ENCODE results near the gene POU6F2. TPM values are rescaled to one million over a fixed set of nuclear protein-coding genes. Genes with fewer than 3 reads are reported as not detected.

The POU6F2 gene
- total RNA-seq, 6 donors from 2014 or later: under 0.01 to 1.4 (median 0.24) TPM; not detected in 2

GRCh38 chr7:39198556-39198955 is 220.8 kb downstream of the POU6F2 start:
- Histone ChIP-seq H3K9me3 (no peaks in the 10 kb centered on the region), H3K4me1 (no peaks in the 10 kb centered on the region), H3K4me3 (no peak overlapping the region), H3K36me3 (no peaks in the 10 kb centered on the region), H3K27ac (no peak overlapping the region), H3K27me3 (no peaks in the 10 kb centered on the region)
- no peak for ATAC-seq (ENCODE audit: low FRiP score in 2 of 2)
- 77 to 87% methylated on average over 2 of the region's 2 CpGs for WGBS, 2 donors
- TF ChIP-seq POLR2A (IDR thresholded peaks at IDR 0.05) (no peak), EP300 (IDR thresholded peaks at IDR 0.05) (no peak), POLR2AphosphoS5 (IDR thresholded peaks at IDR 0.05) (no peak)
- TF ChIP-seq, protein P1, sequence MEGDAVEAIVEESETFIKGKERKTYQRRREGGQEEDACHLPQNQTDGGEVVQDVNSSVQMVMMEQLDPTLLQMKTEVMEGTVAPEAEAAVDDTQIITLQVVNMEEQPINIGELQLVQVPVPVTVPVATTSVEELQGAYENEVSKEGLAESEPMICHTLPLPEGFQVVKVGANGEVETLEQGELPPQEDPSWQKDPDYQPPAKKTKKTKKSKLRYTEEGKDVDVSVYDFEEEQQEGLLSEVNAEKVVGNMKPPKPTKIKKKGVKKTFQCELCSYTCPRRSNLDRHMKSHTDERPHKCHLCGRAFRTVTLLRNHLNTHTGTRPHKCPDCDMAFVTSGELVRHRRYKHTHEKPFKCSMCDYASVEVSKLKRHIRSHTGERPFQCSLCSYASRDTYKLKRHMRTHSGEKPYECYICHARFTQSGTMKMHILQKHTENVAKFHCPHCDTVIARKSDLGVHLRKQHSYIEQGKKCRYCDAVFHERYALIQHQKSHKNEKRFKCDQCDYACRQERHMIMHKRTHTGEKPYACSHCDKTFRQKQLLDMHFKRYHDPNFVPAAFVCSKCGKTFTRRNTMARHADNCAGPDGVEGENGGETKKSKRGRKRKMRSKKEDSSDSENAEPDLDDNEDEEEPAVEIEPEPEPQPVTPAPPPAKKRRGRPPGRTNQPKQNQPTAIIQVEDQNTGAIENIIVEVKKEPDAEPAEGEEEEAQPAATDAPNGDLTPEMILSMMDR (IDR thresholded peaks at IDR 0.05): no peak
- DNase-seq: no peak

GRCh38 chr7:39199006-39199405 is 221.3 kb downstream of the POU6F2 start:
- ATAC-seq (ENCODE audit: low FRiP score in 2 of 2): no peak

DNA sequence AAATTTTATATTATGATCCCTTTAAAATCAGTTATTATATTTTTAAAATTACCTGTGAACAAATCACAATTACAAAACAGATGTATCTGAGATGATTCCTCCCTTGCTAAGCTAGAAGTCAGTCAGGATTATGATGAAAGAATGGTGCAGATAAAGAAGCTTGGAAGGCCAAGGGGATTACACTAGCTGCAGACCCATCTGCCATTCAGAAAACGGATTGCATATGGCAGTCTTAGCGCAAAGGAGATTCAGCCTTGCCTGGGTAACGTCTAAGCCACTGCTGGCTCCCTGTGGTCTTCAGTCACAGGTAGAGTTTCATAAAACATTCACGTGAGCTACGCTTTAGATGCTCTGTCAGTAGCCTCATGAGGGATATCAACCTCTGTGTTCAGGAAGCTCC is 222.2 kb downstream of the POU6F2 start:
- Histone ChIP-seq H3K4me3 (no peak overlapping the region), H3K27me3 (no peaks in the 10 kb centered on the region), H3K27ac (no peak overlapping the region), H3K9me3 (no peaks in the 10 kb centered on the region), H3K36me3 (no peaks in the 10 kb centered on the region), H3K4me1 (no peaks in the 10 kb centered on the region)
- no peak for TF ChIP-seq POLR2AphosphoS5 (IDR thresholded peaks at IDR 0.05)
- TF ChIP-seq EP300 (IDR thresholded peaks at IDR 0.05): no peak
- no peak for TF ChIP-seq POLR2A (IDR thresholded peaks at IDR 0.05)
- TF ChIP-seq, protein P1 (IDR thresholded peaks at IDR 0.05): no peak
- ATAC-seq (ENCODE audit: low FRiP score in 2 of 2): no peak
- 81 to 89% methylated on average over 5 of the region's 5 CpGs for whole genome bisulfite sequencing, 2 donors
- DNase-seq: no peak

More at GRCh38 chr7:39199006-39199405, 221.3 kb downstream of the POU6F2 start:
- Histone ChIP-seq H3K27me3 (no peaks in the 10 kb centered on the region), H3K4me3 (no peak overlapping the region), H3K27ac (no peak overlapping the region), H3K9me3 (no peaks in the 10 kb centered on the region), H3K4me1 (no peaks in the 10 kb centered on the region), H3K36me3 (no peaks in the 10 kb centered on the region)
- 79 to 85% methylated on average over 4 of the region's 4 CpGs for WGBS, 2 donors
- DNase-seq: no peak
- TF ChIP-seq, protein P1 (IDR thresholded peaks at IDR 0.05): no peak
- TF ChIP-seq POLR2A (IDR thresholded peaks at IDR 0.05): no peak
- no peak for TF ChIP-seq POLR2AphosphoS5 (IDR thresholded peaks at IDR 0.05)
- TF ChIP-seq EP300 (IDR thresholded peaks at IDR 0.05): no peak

GRCh38 chr7:39202041-39202440 is 224.3 kb downstream of the POU6F2 start:
- no peaks in the 10 kb centered on the region for H3K27me3 ChIP-seq
- ATAC-seq (ENCODE audit: low FRiP score in 2 of 2): no peak
- H3K9me3 ChIP-seq: no peaks in the 10 kb centered on the region
- H3K4me1 ChIP-seq: no peaks in the 10 kb centered on the region
- 60 to 62% methylated on average over 1 of the region's 1 CpG for WGBS, 2 donors
- DNase-seq: no peak
- no peak overlapping the region for H3K27ac ChIP-seq
- no peak overlapping the region for H3K4me3 ChIP-seq
- TF ChIP-seq POLR2AphosphoS5 (IDR thresholded peaks at IDR 0.05) (no peak), POLR2A (IDR thresholded peaks at IDR 0.05) (no peak), EP300 (IDR thresholded peaks at IDR 0.05) (no peak)
- TF ChIP-seq, protein P1 (IDR thresholded peaks at IDR 0.05): no peak
- no peaks in the 10 kb centered on the region for H3K36me3 ChIP-seq

- Histone ChIP-seq H3K27ac (no peak overlapping the region), H3K4me3 (no peak overlapping the region), H3K9me3 (no peaks in the 10 kb centered on the region), H3K27me3 (no peaks in the 10 kb centered on the region), H3K36me3 (no peaks in the 10 kb centered on the region), H3K4me1 (no peaks in the 10 kb centered on the region)
- TF ChIP-seq POLR2AphosphoS5 (IDR thresholded peaks at IDR 0.05) (no peak), EP300 (IDR thresholded peaks at IDR 0.05) (no peak), POLR2A (IDR thresholded peaks at IDR 0.05) (no peak)
- TF ChIP-seq, protein P1 (IDR thresholded peaks at IDR 0.05): no peak
- no peak for ATAC-seq (ENCODE audit: low FRiP score in 2 of 2)
- WGBS, 2 donors: 82 to 91% methylated on average over 6 of the region's 6 CpGs
- DNase-seq: no peak
Observed at GRCh38 chr7:39210362-39210761, 232.7 kb downstream of the POU6F2 start.

Measured in upper lobe of left lung (tissue), 6 donors.